ENCODE results near the gene KIF2A. TPM values are rescaled to one million over a fixed set of nuclear protein-coding genes. Genes with fewer than 3 reads are reported as not detected.

Gene KIF2A
- total and polyA plus RNA-seq, 9 of the 15 experiments (the other 6 are each of a cell fraction or from before 2014, with no cell fraction given) = 42.6 to 126 (median 77.6) TPM

DNA sequence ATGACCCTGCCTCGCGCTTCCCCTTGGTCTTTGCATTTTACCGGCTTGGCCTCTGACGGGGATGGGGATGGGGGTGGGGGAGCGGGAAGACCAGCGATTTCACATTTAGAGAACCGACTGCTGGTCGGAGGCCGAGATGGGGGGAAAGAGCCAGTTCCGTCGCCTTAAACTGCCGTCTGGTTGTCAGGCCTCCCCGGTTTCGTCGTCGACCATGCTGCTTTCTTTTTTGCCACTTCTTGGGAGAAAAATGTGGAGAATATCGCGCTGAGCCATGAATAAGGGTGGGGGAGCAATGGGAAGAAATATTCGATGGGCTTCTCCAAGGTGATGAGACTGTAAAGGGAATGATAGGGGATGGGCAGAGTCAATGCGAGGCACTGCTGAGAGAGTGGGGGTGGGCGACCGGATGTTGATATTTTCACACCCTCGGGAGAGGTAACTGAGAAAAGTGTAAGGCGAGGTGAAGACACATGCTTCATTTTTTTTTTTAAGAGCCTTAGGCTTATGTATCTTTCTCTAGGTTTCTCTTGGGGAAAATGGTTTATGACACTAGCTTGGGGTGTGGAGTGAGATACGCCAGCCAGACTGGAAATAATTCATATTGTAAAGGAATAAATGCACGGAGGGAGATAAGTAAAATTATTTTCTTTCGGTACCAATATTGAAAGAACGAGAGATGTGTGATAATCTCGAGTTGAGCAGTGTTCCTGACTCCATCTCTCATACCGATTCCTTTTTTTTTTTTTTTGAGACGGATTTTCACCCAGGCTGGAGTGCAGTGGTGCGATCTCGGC, 1.1 kb downstream of the KIF2A start (continued):
- TF ChIP-seq, protein P1, sequence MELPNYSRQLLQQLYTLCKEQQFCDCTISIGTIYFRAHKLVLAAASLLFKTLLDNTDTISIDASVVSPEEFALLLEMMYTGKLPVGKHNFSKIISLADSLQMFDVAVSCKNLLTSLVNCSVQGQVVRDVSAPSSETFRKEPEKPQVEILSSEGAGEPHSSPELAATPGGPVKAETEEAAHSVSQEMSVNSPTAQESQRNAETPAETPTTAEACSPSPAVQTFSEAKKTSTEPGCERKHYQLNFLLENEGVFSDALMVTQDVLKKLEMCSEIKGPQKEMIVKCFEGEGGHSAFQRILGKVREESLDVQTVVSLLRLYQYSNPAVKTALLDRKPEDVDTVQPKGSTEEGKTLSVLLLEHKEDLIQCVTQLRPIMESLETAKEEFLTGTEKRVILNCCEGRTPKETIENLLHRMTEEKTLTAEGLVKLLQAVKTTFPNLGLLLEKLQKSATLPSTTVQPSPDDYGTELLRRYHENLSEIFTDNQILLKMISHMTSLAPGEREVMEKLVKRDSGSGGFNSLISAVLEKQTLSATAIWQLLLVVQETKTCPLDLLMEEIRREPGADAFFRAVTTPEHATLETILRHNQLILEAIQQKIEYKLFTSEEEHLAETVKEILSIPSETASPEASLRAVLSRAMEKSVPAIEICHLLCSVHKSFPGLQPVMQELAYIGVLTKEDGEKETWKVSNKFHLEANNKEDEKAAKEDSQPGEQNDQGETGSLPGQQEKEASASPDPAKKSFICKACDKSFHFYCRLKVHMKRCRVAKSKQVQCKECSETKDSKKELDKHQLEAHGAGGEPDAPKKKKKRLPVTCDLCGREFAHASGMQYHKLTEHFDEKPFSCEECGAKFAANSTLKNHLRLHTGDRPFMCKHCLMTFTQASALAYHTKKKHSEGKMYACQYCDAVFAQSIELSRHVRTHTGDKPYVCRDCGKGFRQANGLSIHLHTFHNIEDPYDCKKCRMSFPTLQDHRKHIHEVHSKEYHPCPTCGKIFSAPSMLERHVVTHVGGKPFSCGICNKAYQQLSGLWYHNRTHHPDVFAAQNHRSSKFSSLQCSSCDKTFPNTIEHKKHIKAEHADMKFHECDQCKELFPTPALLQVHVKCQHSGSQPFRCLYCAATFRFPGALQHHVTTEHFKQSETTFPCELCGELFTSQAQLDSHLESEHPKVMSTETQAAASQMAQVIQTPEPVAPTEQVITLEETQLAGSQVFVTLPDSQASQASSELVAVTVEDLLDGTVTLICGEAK (IDR thresholded peaks at IDR 0.05) = peak; percentile 64
- TF ChIP-seq, protein P1 (CRISPR knock-in tag; IDR thresholded peaks at IDR 0.05) = no peak
- TF ChIP-seq, protein P2, sequence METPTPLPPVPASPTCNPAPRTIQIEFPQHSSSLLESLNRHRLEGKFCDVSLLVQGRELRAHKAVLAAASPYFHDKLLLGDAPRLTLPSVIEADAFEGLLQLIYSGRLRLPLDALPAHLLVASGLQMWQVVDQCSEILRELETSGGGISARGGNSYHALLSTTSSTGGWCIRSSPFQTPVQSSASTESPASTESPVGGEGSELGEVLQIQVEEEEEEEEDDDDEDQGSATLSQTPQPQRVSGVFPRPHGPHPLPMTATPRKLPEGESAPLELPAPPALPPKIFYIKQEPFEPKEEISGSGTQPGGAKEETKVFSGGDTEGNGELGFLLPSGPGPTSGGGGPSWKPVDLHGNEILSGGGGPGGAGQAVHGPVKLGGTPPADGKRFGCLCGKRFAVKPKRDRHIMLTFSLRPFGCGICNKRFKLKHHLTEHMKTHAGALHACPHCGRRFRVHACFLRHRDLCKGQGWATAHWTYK (CRISPR knock-in tag; IDR thresholded peaks at IDR 0.05) = no peak
- TF ChIP-seq POLR2A (conservative IDR thresholded peaks at IDR 0.05) (peak; percentile 31; the same call in 1 of the 2 replicates), GATAD2A (IDR thresholded peaks at IDR 0.05) (0 out of 2 replicates have a peak, but pooled peaks have one; percentile 12), CREM (IDR thresholded peaks at IDR 0.05; ENCODE audit: low read depth) (peak; percentile 81), NFRKB (IDR thresholded peaks at IDR 0.05; ENCODE audit: low read depth) (peak; percentile 68; the same call in 1 of the 2 replicates), TAF1 (IDR thresholded peaks at IDR 0.05; ENCODE audit: control insufficient read depth, extremely low read depth, insufficient read depth, low read length, severe bottlenecking) (peak; percentile 15), YY1 (IDR thresholded peaks at IDR 0.05; ENCODE audit: borderline replicate concordance in 1 of 3, control insufficient read depth in 1 of 3, extremely low read depth in 1 of 3, insufficient read depth in 3 of 3, insufficient read length in 1 of 3, insufficient replicate concordance in 2 of 3, low read depth in 1 of 3, low read length in 2 of 3) (peak in 1 of 3 experiments; percentile 19), FOXK2 (conservative IDR thresholded peaks at IDR 0.05 in 1 of 2, IDR thresholded peaks at IDR 0.05 in 1 of 2; ENCODE audit: low read depth in 2 of 2) (peak; percentile 75 to 76), STAT5A (IDR thresholded peaks at IDR 0.05; ENCODE audit: borderline replicate concordance, low read length) (peak; percentile 22; the same call in 1 of the 2 replicates), SIN3A (IDR thresholded peaks at IDR 0.05; ENCODE audit: borderline replicate concordance in 2 of 2, control insufficient read depth in 1 of 2, low read depth in 2 of 2, low read length in 2 of 2) (peak in 1 of 2 experiments; percentile 37; a peak in 1 of 4 replicates), JUN (IDR thresholded peaks at IDR 0.05; ENCODE audit: borderline replicate concordance, low read depth, low read length) (no peak), JUN (CRISPR knock-in tag; IDR thresholded peaks at IDR 0.05; ENCODE audit: borderline replicate concordance) (no peak), OTX1 (CRISPR knock-in tag; IDR thresholded peaks at IDR 0.05) (0 out of 2 replicates have a peak, but pooled peaks have one; percentile 12)
